Mesenteric fat pad (tissue), 1 donor: Measurements from ENCODE around the gene PLIN4. TPM values are rescaled to one million over a fixed set of nuclear protein-coding genes. Genes with fewer than 3 reads are reported as not detected.

ENCODE experiments used
- DNase-seq: peaks from one replicate; pipeline ENCODE4 v3.0.0-alpha.2; 2020; ENCODE audit warnings: low spot score
- total RNA-seq: library from RNA; stranded (reverse); fragmentation: NEBNext Ultra II Directional; extraction: Animal tissue kit (Norgen Biotek cat#: 25700); gene quantifications from one replicate; pipeline ENCODE4 v1.2.1, GENCODE V29; 2021
- donor health status: DM: yes; HTN: yes; CAD: no.

The PLIN4 gene
- total RNA-seq, 1 donor from 2014 or later: 2,078 TPM

GRCh38 chr19:4507804-4508203, 10.5 kb downstream of the PLIN4 start:
- no peak for DNase-seq

- DNase-seq: no peak
Observed at GRCh38 chr19:4507150-4507452, 11.2 kb downstream of the PLIN4 start.

- DNase-seq: no peak
Observed at GRCh38 chr19:4506449-4507149, 11.7 kb downstream of the PLIN4 start.

GRCh38 chr19:4505570-4506448, 12.5 kb downstream of the PLIN4 start:
- DNase-seq: no peak

- no peak for DNase-seq
Observed at GRCh38 chr19:4504891-4505569, 13.3 kb downstream of the PLIN4 start.

GRCh38 chr19:4504297-4504701, 14.0 kb downstream of the PLIN4 start:
- DNase-seq: no peak

- no peak for DNase-seq
Observed at GRCh38 chr19:4503825-4504170, 14.5 kb downstream of the PLIN4 start.

GRCh38 chr19:4503132-4503824, 15.0 kb downstream of the PLIN4 start:
- DNase-seq: no peak

- no peak for DNase-seq
Observed at GRCh38 chr19:4502282-4503131, 15.8 kb downstream of the PLIN4 start.

GRCh38 chr19:4501691-4502090, 16.6 kb downstream of the PLIN4 start:
- DNase-seq: no peak

GRCh38 chr19:4500841-4501591, 17.3 kb downstream of the PLIN4 start:
- no peak for DNase-seq

GRCh38 chr19:4499855-4500254, 18.4 kb downstream of the PLIN4 start:
- no peak for DNase-seq

GRCh38 chr19:4499318-4499717, 19.0 kb downstream of the PLIN4 start:
- DNase-seq: no peak

- DNase-seq: no peak
Observed at GRCh38 chr19:4498694-4499093, 19.6 kb downstream of the PLIN4 start.

- DNase-seq: no peak
Observed at GRCh38 chr19:4497770-4498389, 20.4 kb downstream of the PLIN4 start.

- no peak for DNase-seq
Observed at GRCh38 chr19:4496304-4496703, 22.0 kb downstream of the PLIN4 start.

GRCh38 chr19:4495471-4495870, 22.8 kb downstream of the PLIN4 start:
- no peak for DNase-seq

- DNase-seq: no peak
Observed at GRCh38 chr19:4494691-4495064, 23.6 kb downstream of the PLIN4 start.

GRCh38 chr19:4493929-4494690, 24.2 kb downstream of the PLIN4 start:
- DNase-seq: no peak
